ENCODE data around the gene CACNA1I.

The CACNA1I gene

DNA sequence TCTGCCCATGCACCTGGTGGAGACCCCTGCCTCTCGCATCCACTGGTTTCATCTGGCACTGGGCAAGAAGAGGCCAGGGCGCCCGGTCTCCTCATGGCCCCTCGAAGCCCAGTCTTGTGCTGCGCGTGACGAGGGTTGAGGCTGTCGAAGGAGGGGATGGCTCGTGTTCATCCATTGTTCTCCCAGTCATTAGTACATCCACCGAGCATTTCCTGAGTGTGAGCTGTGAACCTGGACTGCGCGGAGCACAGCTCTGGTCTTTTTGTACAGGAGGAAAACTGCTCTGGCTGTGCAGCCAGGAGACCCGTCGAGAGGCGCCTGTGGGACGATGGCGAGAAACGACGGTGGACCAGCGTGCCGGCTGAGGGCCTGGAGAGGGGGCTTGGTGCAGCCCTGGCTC is 6.8 kb downstream of the CACNA1I start:
- no peaks in the 10 kb centered on the region for H3K4me1 ChIP-seq (ENCODE audit: control insufficient read depth, insufficient read depth, low read length)
- no peaks in the 10 kb centered on the region for H3K9me3 ChIP-seq (ENCODE audit: control insufficient read depth, insufficient read depth, low read length)
- H3K27me3 ChIP-seq (ENCODE audit: control insufficient read depth, insufficient read depth, low read length) = no peaks in the 10 kb centered on the region
- H3K9ac ChIP-seq (ENCODE audit: low read depth, low read length) = no peak overlapping the region
- no peak overlapping the region for H3K4me3 ChIP-seq (ENCODE audit: low read depth, low read length)
- no peaks in the 10 kb centered on the region for H3K36me3 ChIP-seq (ENCODE audit: control insufficient read depth, insufficient read depth, low read length)

- Histone ChIP-seq H3K36me3 (ENCODE audit: control insufficient read depth, insufficient read depth, low read length) (no peaks in the 10 kb centered on the region), H3K4me3 (ENCODE audit: low read depth, low read length) (no peak overlapping the region), H3K27me3 (ENCODE audit: control insufficient read depth, insufficient read depth, low read length) (no peaks in the 10 kb centered on the region), H3K4me1 (ENCODE audit: control insufficient read depth, insufficient read depth, low read length) (no peaks in the 10 kb centered on the region), H3K9ac (ENCODE audit: low read depth, low read length) (no peak overlapping the region), H3K9me3 (ENCODE audit: control insufficient read depth, insufficient read depth, low read length) (no peaks in the 10 kb centered on the region)
Measured at GRCh38 chr22:39577900-39578299, 7.3 kb downstream of the CACNA1I start.

- Histone ChIP-seq H3K9ac (ENCODE audit: low read depth, low read length) (no peak overlapping the region), H3K27me3 (ENCODE audit: control insufficient read depth, insufficient read depth, low read length) (no peaks in the 10 kb centered on the region), H3K9me3 (ENCODE audit: control insufficient read depth, insufficient read depth, low read length) (no peaks in the 10 kb centered on the region), H3K4me3 (ENCODE audit: low read depth, low read length) (no peak overlapping the region), H3K36me3 (ENCODE audit: control insufficient read depth, insufficient read depth, low read length) (no peaks in the 10 kb centered on the region), H3K4me1 (ENCODE audit: control insufficient read depth, insufficient read depth, low read length) (no peaks in the 10 kb centered on the region)
Measured at GRCh38 chr22:39580006-39580441, 9.5 kb downstream of the CACNA1I start.

DNA sequence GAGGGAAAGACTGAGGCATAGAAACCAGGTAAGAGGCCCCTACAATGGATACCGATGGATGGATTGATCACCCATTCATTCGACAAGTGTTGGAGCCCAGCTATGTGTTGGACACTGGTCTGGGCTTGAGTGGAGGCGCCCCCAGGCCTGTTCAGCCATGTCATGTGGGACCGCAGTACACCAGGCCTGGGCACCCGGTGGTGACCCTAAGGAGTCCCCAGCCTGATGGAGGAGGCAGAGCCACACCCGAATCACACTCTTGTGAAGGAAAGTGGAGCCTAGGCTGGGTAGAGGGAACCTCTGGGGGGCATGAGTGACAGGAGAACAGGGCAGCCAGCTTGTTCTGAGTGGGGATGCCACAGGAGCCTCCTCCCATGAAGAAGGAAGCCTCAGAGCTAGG is 10.2 kb downstream of the CACNA1I start:
- Histone ChIP-seq H3K4me3 (ENCODE audit: low read depth, low read length) (no peak overlapping the region), H3K27me3 (ENCODE audit: control insufficient read depth, insufficient read depth, low read length) (no peaks in the 10 kb centered on the region), H3K36me3 (ENCODE audit: control insufficient read depth, insufficient read depth, low read length) (no peaks in the 10 kb centered on the region), H3K9ac (ENCODE audit: low read depth, low read length) (no peak overlapping the region), H3K4me1 (ENCODE audit: control insufficient read depth, insufficient read depth, low read length) (no peaks in the 10 kb centered on the region), H3K9me3 (ENCODE audit: control insufficient read depth, insufficient read depth, low read length) (no peaks in the 10 kb centered on the region)

DNA sequence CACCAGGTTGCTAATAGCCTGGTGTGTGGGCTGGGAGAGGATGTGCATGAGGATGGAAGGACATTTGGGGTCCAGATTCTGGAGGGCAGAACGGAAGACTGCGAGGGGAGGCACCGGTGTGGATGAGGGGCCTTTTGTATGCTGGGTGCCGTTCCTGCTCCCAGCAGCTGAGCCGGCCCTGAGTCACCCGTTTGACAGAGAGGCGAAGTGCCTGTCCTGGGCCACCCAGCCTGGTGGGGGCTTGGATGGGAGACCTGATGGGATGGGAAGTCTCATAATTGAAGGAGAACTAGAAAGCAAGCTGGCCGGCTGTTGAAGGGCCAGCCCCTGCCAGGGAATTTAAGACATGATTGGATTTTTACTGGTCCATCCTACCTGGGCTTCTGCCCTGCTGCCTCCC is 10.8 kb downstream of the CACNA1I start:
- no peaks in the 10 kb centered on the region for H3K36me3 ChIP-seq (ENCODE audit: control insufficient read depth, insufficient read depth, low read length)
- H3K9ac ChIP-seq (ENCODE audit: low read depth, low read length) = no peak overlapping the region
- no peak overlapping the region for H3K4me3 ChIP-seq (ENCODE audit: low read depth, low read length)
- no peaks in the 10 kb centered on the region for H3K27me3 ChIP-seq (ENCODE audit: control insufficient read depth, insufficient read depth, low read length)
- no peaks in the 10 kb centered on the region for H3K4me1 ChIP-seq (ENCODE audit: control insufficient read depth, insufficient read depth, low read length)
- H3K9me3 ChIP-seq (ENCODE audit: control insufficient read depth, insufficient read depth, low read length) = no peaks in the 10 kb centered on the region

DNA sequence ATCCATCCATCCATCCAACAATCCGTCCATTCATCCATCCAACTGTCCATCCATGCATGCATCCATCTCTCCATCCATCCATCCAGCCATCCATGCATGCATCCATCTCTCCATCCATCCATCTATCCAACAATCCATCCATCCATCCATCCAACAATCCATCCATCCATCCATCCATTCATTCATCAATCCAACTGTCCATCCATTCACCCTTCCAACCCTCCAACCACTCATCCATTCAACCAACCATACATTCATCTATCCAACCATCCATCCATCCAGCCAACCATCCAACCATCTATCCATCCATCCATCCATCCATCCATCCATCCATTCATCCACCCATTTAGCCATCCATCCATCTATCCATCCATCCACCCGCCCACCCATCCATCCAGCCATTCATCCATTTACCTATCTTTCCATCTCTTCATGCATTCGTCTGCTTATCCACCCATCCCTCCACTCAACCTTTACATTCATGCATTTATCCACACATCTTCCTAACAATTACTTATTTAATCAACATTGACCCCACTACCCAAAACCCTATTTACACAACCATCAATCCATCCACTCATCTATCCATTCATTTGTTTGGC is 12.6 kb downstream of the CACNA1I start:
- H3K36me3 ChIP-seq (ENCODE audit: control insufficient read depth, insufficient read depth, low read length) = no peaks in the 10 kb centered on the region
- no peaks in the 10 kb centered on the region for H3K9me3 ChIP-seq (ENCODE audit: control insufficient read depth, insufficient read depth, low read length)
- H3K27me3 ChIP-seq (ENCODE audit: control insufficient read depth, insufficient read depth, low read length) = no peaks in the 10 kb centered on the region
- H3K4me1 ChIP-seq (ENCODE audit: control insufficient read depth, insufficient read depth, low read length) = no peaks in the 10 kb centered on the region
- no peak overlapping the region for H3K9ac ChIP-seq (ENCODE audit: low read depth, low read length)
- no peak overlapping the region for H3K4me3 ChIP-seq (ENCODE audit: low read depth, low read length)

- Histone ChIP-seq H3K9ac (ENCODE audit: low read depth, low read length) (no peak overlapping the region), H3K27me3 (ENCODE audit: control insufficient read depth, insufficient read depth, low read length) (no peaks in the 10 kb centered on the region), H3K9me3 (ENCODE audit: control insufficient read depth, insufficient read depth, low read length) (no peaks in the 10 kb centered on the region), H3K36me3 (ENCODE audit: control insufficient read depth, insufficient read depth, low read length) (no peaks in the 10 kb centered on the region), H3K4me3 (ENCODE audit: low read depth, low read length) (no peak overlapping the region), H3K4me1 (ENCODE audit: control insufficient read depth, insufficient read depth, low read length) (no peaks in the 10 kb centered on the region)
Measured at GRCh38 chr22:39589875-39590274, 19.3 kb downstream of the CACNA1I start.

DNA sequence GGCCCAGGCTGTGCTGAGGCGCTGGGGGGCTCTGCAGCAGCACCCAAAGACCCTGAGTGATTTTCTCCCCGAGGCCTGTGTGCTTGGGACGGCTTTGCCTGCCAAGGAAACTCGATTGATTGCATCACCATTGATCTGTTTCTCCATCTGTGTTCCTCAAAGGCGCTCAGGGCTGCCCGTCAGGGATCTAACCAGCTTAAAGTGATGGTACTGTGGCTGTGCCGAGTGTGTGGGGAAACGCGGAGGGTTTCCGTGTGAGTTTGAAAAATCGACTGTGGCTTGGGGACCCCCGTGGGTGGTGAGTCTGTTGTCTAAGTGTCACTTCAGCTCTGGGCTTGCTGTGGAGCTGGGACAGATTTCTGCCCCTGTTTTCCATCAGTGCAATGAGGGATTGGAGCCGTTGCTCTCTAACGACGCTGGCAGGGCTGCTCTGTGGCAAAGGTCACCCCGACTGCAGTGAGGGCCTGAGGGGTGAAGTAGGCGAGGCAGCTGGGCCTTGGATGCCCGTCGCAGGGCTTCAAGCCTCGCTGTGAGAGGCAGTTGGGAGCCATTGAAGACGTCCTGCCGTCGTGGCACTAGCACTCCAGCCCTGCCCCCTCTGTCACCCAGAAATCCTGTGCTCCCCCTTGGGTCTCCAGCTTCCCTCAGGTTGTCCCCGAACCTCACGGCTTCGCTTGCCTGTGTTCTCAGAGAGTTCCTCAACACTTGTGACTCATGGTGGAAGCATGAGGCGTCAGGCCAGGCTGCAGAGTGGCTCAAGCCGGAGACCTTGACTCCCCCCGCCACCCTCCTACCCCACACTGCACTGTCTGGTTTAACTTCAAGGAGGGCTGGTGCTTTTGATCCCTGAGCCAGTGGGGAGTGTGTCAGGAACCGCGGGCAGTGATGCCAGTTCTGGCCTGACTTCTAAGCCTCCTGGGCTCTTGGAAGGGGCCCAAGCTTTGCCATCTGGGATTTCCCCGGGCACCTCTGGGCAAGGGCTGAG is 21.8 kb downstream of the CACNA1I start:
- no peak overlapping the region for H3K9ac ChIP-seq (ENCODE audit: low read depth, low read length)
- H3K9me3 ChIP-seq (ENCODE audit: control insufficient read depth, insufficient read depth, low read length) = no peaks in the 10 kb centered on the region
- H3K4me1 ChIP-seq (ENCODE audit: control insufficient read depth, insufficient read depth, low read length) = peaks cover 3% of the 10 kb centered on the region
- H3K36me3 ChIP-seq (ENCODE audit: control insufficient read depth, insufficient read depth, low read length) = no peaks in the 10 kb centered on the region
- H3K4me3 ChIP-seq (ENCODE audit: low read depth, low read length) = no peak overlapping the region
- peaks cover 7% of the 10 kb centered on the region for H3K27me3 ChIP-seq (ENCODE audit: control insufficient read depth, insufficient read depth, low read length)

DNA sequence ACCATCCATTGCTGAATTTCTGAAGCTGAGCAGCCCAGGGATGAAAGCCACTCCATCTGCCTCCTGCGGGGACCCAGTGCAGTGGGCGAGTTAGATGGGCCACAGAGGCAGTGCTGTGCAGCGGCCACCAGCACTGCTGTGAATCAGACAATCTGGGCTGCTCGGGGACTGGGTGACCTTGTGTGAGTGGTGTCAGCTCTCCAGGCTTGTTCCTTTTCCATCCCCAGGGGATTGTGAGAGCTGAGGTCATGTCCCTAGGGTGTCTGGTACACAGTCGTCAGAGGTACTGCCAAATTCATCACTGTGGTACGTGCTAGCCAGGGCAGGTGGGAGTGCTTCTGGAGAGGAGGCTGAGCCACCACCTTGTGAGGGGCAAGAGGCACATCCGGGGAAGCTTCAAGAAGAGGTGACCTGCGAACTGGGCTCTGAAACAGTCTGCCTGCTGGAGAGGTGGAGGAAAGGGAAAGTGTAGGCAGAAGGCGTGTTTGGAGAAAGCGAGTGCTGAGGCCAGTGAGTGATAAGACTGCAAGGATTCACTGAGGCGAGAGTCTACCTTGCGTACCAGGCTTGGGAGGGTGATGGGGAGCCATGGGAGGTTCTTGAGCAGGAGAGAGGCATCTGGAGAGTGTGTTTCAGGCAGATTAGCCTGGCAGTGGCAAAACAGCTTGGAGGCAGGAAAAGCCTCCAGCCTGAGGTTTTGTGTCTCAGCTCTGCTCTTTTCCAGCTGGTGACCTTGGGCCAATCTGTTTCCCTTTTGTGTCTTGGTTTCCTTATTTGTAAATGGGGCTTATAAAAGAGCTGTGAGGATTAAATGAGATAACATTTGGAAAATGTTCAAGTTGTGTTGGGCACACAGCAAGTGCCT is 22.7 kb downstream of the CACNA1I start:
- Histone ChIP-seq H3K4me1 (ENCODE audit: control insufficient read depth, insufficient read depth, low read length) (peaks cover 3% of the 10 kb centered on the region), H3K4me3 (ENCODE audit: low read depth, low read length) (no peak overlapping the region), H3K9ac (ENCODE audit: low read depth, low read length) (no peak overlapping the region), H3K9me3 (ENCODE audit: control insufficient read depth, insufficient read depth, low read length) (no peaks in the 10 kb centered on the region), H3K27me3 (ENCODE audit: control insufficient read depth, insufficient read depth, low read length) (peaks cover 13% of the 10 kb centered on the region), H3K36me3 (ENCODE audit: control insufficient read depth, insufficient read depth, low read length) (no peaks in the 10 kb centered on the region)

DNA sequence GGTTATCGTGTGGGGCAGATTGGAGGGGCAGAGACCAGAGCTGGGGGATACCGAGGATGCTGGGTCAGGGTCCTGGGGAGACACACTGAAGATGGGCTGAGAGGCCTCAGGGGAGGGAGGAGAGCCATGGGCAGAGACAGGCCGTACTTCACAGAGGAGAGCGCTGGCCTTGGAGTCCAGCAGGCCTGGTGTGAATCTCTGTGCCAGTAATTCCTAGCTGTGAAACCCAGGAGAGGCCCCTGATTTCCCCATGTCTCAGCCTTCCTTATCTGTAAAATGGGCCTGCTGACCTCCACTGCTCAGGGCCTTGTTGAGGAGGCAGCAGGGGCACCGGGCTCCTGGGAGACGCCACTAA is 23.4 kb downstream of the CACNA1I start:
- H3K36me3 ChIP-seq (ENCODE audit: control insufficient read depth, insufficient read depth, low read length) = no peaks in the 10 kb centered on the region
- peaks cover 3% of the 10 kb centered on the region for H3K4me1 ChIP-seq (ENCODE audit: control insufficient read depth, insufficient read depth, low read length)
- H3K27me3 ChIP-seq (ENCODE audit: control insufficient read depth, insufficient read depth, low read length) = peaks cover 17% of the 10 kb centered on the region
- H3K9ac ChIP-seq (ENCODE audit: low read depth, low read length) = no peak overlapping the region
- H3K9me3 ChIP-seq (ENCODE audit: control insufficient read depth, insufficient read depth, low read length) = no peaks in the 10 kb centered on the region
- H3K4me3 ChIP-seq (ENCODE audit: low read depth, low read length) = no peak overlapping the region

- Histone ChIP-seq H3K9ac (ENCODE audit: low read depth, low read length) (no peak overlapping the region), H3K4me1 (ENCODE audit: control insufficient read depth, insufficient read depth, low read length) (peaks cover 3% of the 10 kb centered on the region), H3K36me3 (ENCODE audit: control insufficient read depth, insufficient read depth, low read length) (no peaks in the 10 kb centered on the region), H3K9me3 (ENCODE audit: control insufficient read depth, insufficient read depth, low read length) (no peaks in the 10 kb centered on the region), H3K4me3 (ENCODE audit: low read depth, low read length) (no peak overlapping the region), H3K27me3 (ENCODE audit: control insufficient read depth, insufficient read depth, low read length) (peaks cover 17% of the 10 kb centered on the region)
Measured at GRCh38 chr22:39594411-39594810, 23.9 kb downstream of the CACNA1I start.
